ENCODE measurements around the gene TENM3.

Gene TENM3

DNA sequence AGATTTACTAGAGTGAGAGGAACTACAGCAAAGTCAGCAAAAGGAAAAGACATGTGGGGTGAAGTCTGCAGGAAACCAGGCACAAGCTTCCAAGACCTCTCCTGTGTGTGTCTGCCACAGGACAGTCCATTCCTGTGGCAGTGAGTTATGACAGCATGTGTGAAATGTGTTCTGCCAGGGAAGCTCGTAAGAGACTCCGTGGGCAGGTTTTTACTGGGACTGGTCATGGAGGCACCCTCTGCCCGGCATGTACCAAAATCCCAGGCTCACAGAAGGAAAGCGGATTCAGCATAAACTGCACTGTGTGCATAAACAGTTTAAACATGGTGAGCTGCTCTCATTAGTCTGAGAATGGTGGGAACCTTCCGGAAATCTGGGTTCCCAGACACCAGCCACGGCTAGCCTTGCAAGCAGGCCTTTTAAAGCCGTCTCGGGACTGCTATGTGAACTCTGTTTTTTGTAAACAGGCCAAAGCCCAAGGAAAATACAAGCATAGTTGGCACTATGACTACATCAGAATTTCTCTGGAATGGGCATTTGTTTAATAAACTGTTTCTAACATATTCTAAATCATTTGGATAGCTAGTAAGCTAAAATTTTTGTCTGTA, 288.5 kb downstream of the TENM3 start:
- DNase-seq: no peak

DNA sequence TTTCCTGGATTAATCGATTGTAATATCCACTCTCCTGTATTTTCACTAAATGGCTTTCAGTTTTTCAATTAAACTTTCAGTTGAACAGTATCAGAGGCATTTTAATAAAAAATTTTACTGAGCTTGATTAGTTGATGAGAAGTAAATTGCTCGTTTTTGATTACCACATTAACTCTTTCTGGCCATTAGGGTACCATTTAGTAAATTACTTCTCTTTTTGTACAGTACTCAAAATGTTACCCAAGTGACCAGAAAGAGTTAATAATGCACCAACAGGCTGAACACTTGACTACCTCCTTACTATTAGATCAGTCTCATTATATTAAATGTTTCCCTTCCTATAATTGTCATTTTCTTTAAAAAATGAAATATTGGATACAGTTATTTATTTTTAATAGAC, 289.2 kb downstream of the TENM3 start:
- DNase-seq: no peak

DNA sequence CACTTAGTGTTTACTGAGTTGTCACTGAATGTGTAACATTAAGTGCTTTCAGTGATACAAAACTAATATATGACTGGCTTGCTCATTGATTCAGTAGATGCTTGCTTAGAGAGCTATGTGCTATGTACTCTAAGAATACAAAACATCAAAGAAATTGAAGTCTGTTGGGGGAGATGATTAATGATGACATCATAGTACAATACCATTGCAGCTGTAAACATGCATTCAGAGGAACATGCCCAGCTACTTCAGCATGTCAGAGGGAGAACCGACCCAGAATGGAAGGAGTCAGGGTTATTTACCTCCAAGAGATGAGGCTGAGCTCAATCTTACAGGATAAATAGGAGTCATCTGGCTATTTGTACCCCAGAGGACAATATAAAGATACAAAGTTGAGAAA, 290.8 kb downstream of the TENM3 start:
- DNase-seq: no peak

DNA sequence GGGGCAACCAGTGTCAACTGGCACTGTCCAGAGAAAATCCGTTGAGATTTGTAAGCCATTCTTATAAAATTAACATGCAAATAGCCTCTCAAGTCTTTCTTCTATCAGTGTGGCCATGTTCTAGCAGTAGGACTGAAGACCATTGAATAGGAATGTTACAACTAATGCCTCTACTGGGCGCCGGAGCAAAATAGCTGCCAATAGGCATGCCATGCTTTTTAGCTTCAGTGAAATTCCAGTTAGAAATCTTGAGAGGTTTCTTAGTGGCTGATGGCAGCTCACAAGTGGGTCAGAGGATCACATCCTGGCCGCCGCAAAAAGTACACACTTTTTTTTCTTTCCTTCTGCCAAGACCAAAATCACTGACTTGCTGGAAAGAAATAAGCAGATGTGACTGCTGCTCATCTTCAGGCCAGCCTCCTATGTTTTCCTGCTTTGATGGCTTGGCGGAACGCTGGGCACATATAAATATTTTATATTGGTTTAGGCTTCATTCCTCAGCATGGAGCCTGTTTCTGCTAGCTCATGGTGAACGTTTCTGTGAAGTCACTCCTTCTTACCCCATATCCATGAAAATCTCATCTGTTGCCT, 293.1 kb downstream of the TENM3 start:
- no peak for DNase-seq

DNA sequence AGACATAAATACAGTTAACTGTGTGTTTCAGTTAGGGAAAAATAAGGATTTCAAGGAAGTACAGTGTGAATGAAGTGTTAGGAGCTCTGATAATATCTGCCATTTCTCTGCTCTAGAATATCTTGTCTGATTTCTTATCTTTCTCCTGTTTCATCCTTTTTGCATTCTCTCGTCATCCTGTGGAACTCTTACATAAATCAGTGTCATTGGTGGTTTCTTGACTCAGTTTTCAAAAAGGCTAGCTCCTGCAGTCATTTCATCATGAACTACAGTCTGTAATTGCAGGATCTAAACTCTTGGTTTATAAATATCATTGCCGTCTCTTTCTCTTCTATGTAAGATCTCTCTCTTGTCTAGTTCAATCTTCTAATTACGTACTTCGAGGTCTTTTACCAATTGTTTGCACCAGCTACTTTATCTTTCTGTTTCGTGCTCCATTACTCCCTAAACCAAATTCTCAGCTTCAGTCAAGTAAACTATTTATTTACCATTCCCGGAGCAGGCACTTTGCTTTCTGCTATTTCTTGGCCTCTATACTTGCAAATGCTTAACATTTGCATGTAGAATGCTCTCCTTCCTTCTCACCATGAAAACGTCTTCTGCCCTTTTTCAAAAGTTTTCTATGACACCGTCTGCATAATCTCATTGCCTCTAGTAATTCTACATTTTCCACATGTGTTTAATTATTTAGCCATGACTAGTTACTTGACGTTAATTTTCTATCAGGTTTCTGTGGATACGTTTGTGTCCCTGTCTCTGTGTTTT, 294.0 kb downstream of the TENM3 start:
- no peak for DNase-seq

DNA sequence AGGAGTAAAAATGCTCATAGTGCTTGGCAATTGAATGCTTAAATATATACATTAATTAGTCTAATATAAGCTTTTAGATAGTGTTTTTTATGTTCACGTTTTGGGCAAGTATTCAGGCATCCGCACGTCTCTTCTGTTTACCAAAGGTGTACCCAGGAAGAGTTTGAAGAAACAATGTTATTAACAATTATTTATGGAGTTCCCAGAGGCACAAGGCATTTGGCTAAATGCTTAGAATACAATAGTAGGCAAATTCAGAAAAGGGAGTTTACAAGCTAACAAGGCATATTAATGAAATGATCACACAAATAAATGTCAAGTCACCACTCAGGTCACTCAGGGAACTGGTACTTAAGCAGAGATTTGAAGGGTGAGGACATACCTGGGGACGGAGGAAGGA, 294.8 kb downstream of the TENM3 start:
- DNase-seq: no peak

DNA sequence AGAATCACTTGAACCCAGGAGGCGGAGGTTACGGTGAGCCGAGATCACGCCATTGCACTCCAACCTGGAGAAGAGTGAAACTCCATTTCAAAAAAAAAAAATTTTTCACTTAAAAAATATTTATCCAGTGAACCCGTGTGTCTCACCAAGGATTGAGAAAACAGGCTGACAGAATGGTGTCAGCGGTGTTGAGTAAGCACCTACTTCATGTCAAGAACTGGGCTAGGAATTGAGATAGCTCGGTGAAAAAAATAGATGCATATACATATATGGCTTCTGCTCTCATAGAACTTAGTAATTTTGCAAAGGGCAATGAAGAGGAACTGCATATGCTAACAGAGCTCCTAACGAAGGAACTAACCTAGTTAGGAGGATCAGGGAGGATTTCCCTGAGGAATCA, 297.3 kb downstream of the TENM3 start:
- DNase-seq: no peak

DNA sequence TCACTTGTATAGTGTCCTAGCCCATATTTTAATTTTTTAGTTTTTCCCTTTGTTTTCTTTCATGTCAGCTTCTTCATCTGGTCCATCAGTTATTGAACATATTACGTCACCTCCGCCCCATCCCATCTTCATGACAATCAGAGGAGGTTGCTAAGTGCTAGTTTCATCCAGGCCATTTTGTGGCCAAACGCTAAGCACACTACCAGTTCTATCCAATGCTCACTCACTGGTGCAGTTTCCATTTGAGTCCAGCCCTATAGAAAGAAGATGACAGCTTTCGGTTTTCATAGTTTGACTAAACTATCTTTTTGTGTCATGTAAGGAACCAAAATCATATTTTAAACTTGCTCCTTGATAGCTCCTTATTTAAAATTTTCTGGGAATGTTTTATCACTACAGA, 304.2 kb downstream of the TENM3 start:
- no peak for DNase-seq

DNA sequence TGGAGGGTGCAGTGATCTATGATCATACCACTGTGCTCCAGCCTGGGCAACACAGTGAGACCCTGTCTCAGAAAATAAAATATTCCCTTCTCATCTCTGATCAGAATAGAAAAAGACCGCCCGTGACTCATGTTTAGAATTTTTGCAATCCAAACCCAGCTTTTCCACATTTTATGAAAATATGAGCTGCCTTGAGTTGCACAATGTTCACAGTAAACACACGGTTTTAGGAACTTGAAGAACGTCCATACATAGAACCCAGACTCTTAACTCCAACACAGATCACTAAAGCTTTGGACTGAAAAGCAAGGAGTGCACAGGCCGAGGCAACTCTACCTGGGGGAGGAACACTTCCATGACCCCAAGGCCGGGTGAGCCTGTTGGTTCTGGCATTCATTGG, 305.0 kb downstream of the TENM3 start:
- DNase-seq: no peak

DNA sequence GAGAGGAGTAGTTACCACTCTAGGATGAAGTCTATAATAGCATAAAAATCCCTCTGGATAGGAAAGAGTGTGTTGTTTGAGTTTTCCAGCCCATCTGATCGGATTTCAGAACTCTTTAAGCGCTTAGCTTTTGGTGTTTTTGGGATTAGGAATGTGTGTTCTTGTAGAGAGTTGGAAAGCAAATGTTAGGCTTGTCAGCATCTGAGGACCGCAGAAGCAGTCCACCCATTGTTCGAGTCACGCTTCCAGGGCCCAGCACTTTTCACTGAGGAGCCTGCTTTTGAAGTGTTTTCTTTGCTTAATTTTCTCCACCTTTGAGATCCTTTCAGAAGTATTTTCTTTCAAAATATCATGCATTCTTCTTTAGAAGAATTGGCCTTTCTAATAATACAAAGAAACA, 306.2 kb downstream of the TENM3 start:
- DNase-seq: no peak

DNA sequence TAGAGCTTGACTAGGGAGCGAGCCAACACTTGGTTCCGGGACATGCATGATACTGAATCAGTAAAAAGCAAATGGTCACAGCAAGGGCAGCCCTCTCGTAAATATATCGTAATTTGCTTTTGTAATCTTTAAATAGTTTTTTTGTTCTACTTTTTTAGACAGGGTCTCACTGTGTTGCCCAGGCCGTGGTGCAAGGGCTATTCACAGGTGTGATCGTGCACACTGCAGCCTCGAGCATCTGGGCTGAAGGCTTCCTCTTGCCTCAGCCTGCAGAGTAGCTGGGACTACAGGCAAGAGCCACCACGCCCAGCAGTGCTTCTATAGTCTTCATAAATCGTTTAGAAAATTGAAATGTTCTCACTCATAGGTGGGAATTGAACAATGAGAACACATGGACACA, 309.7 kb downstream of the TENM3 start:
- DNase-seq: no peak

DNA sequence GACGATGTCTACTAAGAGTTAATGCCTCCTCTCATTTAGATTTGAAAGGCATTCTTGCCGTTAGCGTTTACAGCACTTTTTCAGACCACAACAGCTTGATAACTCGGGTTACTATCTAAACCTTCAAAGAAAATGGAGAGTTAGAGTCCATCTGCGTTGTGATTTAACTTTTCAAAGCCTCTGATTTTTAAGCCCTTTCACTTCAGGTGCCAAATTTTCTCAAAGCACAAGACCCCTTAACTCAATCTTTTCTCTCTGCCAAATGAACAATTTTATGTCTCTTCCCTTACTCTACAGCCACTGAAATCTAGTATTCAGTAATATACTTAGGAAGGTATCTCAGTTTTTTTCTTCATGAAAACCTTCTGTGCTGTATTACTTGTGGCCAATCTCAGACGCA, 310.5 kb downstream of the TENM3 start:
- DNase-seq: no peak

DNA sequence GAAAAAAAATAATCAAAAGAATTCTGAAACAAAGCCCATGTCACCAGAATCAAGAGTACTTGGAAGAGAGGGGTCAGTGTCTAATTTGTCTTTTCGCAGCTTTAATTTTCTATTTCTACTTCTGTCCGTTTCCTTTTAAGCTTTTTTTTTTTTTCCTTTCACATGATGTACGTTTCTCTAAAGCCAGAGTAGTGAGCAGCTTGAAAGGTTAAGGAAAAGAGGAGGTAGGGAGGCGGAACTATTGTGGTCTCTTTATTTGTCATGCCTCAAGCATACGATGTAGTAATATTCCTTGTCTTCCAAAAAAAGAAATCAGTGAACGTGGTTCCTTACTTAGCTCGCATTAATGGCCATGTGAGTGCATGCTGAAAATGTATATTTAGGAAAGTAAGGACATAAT, 311.5 kb downstream of the TENM3 start:
- DNase-seq: no peak

DNA sequence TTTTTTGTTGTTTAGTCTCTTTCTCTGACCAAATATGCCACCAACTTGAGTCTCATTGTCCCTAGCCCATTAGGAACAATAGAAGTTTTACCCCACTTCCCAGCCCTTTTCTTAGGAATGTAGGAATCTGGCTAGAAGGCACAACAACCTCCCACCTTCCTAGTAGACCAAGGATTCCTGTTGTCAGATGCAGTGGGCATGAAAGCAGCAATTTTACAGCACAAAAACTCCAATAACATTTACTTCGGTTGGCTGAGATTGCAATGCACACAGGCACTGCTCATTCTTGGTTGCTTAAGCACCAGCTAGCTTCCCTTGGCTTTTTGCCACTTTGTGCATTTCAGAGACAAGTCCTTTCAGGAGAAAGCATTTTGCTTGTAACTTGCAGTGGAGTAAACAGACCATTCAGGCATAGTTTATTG, 312.8 kb downstream of the TENM3 start:
- DNase-seq: peak; percentile 72

DNA sequence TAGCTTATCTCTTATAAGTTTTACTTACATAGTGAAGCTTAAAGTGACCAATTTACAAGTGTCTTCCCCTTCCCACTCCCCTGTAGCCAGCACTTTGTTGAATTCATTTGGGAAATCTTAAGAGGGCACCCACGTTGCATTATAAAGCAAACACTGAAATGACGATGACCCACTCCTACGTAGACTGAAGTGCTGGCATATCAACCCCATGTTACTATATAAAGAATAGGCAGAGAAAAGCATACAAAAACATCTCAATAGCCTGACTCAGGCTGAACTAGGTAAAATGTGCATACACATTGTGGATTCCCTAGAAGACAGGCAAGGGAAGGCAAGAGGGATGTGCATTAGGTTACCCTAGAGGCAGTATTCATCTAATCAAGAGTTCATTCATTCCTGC, 313.4 kb downstream of the TENM3 start:
- peak; percentile 82 for DNase-seq

DNA sequence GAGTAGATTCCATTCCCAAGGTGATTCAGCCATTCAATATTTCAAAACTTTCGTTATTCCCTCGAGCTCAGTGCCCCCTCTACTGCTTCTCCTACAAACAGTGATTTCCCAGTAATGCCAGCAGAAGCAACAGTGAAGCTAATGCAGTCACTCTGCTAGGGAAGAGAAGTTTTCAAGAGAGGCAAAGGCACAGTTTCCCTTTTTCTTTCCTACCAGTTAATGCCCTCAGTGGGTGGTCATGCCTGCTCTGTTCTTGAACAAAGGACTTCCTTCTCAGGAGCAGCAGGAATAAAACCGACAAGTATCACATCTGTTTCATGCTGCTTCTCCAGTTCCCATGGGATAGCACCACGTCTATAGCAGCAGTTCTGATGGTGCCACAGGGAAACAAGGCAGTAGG, 317.2 kb downstream of the TENM3 start:
- DNase-seq: peak; percentile 78

DNA sequence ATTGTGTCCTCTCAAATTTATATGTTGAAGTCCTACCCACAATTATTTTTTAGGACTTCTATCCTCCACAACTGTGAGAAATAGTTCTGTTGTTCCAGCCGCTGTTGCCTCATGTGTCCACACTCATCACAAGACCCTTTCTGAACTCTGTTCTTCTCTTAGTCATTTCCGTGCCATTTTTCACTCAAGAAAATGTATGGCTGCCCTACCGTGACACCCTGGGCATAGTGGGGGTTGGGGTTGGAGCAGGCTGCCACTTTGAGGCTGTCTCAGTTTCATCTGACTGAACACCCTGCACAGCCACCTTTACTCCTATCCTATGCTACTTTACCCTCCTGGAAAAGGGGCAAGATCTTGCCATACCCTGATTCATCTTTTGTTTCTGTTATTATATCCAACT, 319.1 kb downstream of the TENM3 start:
- no peak for DNase-seq

DNA sequence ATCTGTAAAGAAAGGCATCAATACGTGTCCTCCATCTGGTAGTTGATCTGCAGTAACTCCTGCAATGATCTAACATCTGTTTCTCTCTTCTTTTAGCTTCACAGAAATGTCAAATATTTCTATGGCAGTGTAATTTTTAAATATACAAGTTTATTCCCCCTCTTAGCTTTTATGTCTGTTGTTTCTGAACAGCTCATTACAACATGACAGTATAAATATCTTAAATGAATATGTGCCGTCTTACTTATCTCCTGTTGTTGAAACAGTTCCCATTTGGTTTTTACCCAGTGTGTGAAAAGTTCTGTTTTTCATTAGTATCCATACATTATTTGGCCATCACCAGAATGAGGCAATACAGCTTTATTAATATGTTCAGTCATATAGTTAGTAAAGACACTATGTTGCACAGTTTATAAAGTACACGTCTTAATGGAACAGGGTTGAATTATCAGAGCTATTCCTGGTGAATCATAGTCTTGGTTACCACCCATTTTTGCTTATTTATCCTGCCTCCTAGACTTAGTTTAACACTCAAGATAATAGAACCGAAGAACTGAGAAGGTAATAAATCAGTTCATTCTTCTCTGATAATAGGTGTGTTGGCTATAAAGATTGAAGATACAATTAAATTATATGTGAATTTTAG, 321.6 kb downstream of the TENM3 start:
- DNase-seq: no peak

DNA sequence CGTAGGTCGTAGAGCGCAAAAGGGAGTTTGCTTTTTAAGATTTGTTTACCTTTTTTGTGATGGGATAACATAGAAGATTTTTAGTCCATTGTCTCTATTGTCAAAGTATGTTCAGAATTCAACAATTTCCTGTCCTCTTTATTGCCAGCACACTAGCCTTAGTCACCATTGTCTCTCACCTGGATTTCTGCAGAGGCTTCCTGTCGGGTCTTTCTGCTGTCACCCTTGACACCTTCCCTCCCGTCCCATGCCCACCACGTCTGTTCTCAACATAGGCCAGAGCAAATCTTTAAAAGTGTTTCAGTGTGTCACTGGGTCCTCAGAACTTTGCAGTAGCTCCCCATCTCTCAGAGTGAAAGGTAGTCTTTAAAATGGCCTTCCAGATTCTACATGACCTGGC, 323.9 kb downstream of the TENM3 start:
- no peak for DNase-seq

DNA sequence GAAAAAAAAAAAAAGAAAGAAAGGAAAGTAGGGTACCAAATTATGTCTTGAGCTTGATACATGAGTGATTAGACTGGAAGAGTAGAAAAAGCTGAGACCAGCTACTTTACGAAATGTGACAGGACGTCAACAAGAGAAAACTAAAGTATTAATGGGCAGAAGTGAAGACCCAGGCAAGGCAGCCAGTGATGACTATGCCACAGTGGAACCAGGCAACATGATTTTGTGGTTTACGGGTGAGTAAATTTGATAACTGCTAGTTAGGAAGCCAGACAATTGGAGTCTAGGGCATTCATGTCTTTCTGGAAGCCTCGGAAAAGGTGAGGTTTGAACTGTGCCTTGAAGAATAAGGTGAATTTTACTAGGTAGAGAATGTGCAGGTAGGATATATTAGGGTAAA, 326.4 kb downstream of the TENM3 start:
- no peak for DNase-seq

DNA sequence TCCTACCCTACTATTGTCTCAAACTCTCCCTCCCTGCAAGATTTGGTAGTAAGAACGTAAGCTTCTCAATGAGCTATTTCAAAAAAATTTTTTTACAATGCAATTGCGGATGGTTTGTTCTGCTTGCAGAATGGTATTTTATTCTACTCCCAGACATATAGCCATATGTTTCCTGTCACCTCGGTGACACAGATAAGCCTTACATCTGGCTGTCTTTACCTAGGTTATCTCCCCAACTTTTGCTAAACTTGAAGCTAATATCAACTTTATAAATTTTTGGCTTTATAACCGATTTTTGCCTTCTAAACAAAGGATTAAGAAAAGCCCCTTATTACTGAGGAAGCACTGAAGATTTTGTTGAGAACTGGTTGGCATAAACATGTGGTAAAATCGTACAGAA, 331.5 kb downstream of the TENM3 start:
- DNase-seq: no peak

DNA sequence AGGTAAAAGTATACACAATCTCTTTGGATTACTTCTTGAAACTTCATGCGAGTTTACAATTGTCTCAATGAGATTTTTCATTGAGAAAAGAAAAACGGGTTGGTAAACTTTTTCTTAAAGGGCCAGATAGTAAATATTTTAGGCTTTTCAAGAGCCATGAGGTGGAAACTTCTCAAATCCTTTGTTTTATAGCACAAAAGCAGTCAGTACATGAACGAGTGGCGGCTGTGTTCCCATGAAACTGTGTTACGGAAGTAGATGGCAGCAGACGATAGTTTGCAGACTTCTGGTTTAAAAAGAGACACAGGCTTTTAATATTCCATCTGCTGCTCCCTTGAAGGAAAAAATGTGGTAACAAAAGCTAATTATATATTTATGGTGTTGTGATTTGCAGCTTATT, 332.0 kb downstream of the TENM3 start:
- no peak for DNase-seq

DNA sequence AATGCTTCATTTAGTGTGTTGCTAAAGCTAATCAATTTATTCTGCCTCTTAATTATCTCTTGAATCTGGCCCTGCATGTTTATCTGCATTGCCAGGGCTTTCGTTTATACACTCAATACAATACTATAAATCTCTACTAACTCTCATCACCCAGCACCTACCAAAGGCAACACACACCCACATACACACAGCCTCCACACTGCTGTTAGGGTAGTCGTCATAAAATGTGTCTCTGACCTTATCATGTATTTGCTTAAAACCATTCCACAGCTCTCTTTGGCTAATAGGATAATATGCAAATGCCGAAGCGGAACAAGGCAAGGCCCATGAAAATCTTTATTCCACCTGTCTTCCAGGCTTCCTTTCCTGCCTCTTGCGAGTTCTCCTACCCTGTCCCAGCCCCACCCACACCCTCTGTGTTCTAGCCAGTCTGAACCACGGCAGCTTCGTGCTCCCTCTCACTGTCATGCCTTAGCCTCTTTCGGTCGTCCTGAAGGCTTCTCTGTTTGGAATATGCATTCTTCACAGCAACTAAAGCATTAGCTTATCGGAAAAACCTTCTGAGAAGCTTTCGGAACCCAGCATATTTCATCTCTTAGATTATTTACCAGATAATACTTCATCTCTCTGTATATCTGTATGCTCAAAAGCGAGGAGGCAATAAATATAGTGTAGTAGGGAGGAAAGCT, 333.5 kb downstream of the TENM3 start:
- no peak for DNase-seq

DNA sequence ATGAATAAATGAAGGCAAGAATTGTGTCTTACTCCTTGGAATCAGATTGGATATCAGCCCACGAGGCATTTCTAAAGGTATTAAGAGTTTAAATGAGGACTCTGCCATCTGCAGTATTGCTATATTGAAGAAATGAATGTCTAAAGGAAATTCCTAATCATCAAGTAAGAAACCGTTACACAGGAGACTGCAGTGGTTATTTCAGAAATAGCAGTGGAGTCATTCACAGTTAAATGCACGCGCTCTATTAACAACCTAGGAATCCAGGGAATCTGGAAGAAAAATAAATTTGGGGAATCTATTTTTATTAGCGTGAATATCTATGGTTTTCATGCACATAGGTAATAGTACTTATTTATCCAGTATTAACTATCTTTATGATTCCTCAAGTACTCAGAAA, 334.2 kb downstream of the TENM3 start:
- DNase-seq: no peak
